ENCODE measurements around the gene DUSP11. TPM values are rescaled to one million over a fixed set of nuclear protein-coding genes. Genes with fewer than 3 reads are reported as not detected.

Gene DUSP11
- total and polyA plus RNA-seq, 12 donors: 7.9 to 12.9 (median 10.8) TPM

GRCh38 chr2:73749314-73749713 is 30.6 kb downstream of the DUSP11 start:
- 95 to 96% methylated on average over 2 of the region's 2 CpGs for WGBS, 2 donors
- intact Hi-C loops (cut with DNase I): no loop called here
- H3K36me3 ChIP-seq: peaks cover 0 to 82% (median 19%) of the 10 kb centered on the region in 9 donors

GRCh38 chr2:73746877-73747208 is 33.1 kb downstream of the DUSP11 start:
- H3K4me1 ChIP-seq: peaks cover 0 to 9% (median 0%) of the 10 kb centered on the region in 9 donors
- WGBS, 2 donors: 88 to 89% methylated on average over 3 of the region's 3 CpGs
- intact Hi-C loops (cut with DNase I): no loop called here
- no peak overlapping the region for H3K27ac ChIP-seq
- no peaks in the 10 kb centered on the region for H3K27me3 ChIP-seq
- H3K36me3 ChIP-seq: peaks cover 0 to 79% (median 12%) of the 10 kb centered on the region in 9 donors
- no peak for TF ChIP-seq CTCF (IDR thresholded peaks at IDR 0.05)
- no peaks in the 10 kb centered on the region for H3K9me3 ChIP-seq
- H3K4me3 ChIP-seq: no peak overlapping the region
- ATAC-seq (no peak), DNase-seq (no peak)

More at GRCh38 chr2:73749314-73749713, 30.6 kb downstream of the DUSP11 start:
- no peak overlapping the region for H3K4me3 ChIP-seq
- H3K4me1 ChIP-seq: peaks cover 0 to 9% (median 0%) of the 10 kb centered on the region in 9 donors
- peaks cover 0 to 5% (median 0%) of the 10 kb centered on the region in 11 donors for H3K9me3 ChIP-seq
- TF ChIP-seq CTCF (IDR thresholded peaks at IDR 0.05): no peak
- no peak for DNase-seq
- ATAC-seq: no peak
- H3K27me3 ChIP-seq: no peaks in the 10 kb centered on the region
- no peak overlapping the region for H3K27ac ChIP-seq

- TF ChIP-seq CTCF (IDR thresholded peaks at IDR 0.05): no peak
- Histone ChIP-seq H3K4me3 (no peak overlapping the region), H3K4me1 (peaks cover 0 to 9% (median 0%) of the 10 kb centered on the region in 9 donors), H3K36me3 (peaks cover 0 to 79% (median 10%) of the 10 kb centered on the region in 9 donors), H3K27ac (no peak overlapping the region), H3K9me3 (no peaks in the 10 kb centered on the region), H3K27me3 (no peaks in the 10 kb centered on the region)
- intact Hi-C loops (cut with DNase I): no loop called here
- no peak for DNase-seq
- WGBS, 2 donors: 86% methylated on average over 11 of the region's 11 CpGs
- ATAC-seq: peak in 1 of 8 donors; percentile 71
Observed at GRCh38 chr2:73746015-73746876, 33.7 kb downstream of the DUSP11 start.

- Histone ChIP-seq H3K27ac (no peak overlapping the region), H3K27me3 (no peaks in the 10 kb centered on the region), H3K4me3 (no peak overlapping the region), H3K9me3 (no peaks in the 10 kb centered on the region), H3K36me3 (peaks cover 0 to 51% (median 0%) of the 10 kb centered on the region in 9 donors), H3K4me1 (peaks cover 0 to 19% (median 15%) of the 10 kb centered on the region in 9 donors)
- TF ChIP-seq CTCF (IDR thresholded peaks at IDR 0.05): no peak
- ATAC-seq: no peak
- no peak for DNase-seq
- intact Hi-C loops (cut with DNase I): no loop called here
- 81 to 92% methylated on average over 2 of the region's 2 CpGs for WGBS, 2 donors
Observed at GRCh38 chr2:73740767-73741166, 39.1 kb downstream of the DUSP11 start.
